ENCODE results near the gene UNG. TPM values are rescaled to one million over a fixed set of nuclear protein-coding genes. Genes with fewer than 3 reads are reported as not detected.

Gene UNG
- total and polyA plus RNA-seq, 9 of the 15 experiments (the other 6 are each of a cell fraction or from before 2014, with no cell fraction given): 8.4 to 59.8 (median 41.0) TPM

- TF ChIP-seq, protein P1, sequence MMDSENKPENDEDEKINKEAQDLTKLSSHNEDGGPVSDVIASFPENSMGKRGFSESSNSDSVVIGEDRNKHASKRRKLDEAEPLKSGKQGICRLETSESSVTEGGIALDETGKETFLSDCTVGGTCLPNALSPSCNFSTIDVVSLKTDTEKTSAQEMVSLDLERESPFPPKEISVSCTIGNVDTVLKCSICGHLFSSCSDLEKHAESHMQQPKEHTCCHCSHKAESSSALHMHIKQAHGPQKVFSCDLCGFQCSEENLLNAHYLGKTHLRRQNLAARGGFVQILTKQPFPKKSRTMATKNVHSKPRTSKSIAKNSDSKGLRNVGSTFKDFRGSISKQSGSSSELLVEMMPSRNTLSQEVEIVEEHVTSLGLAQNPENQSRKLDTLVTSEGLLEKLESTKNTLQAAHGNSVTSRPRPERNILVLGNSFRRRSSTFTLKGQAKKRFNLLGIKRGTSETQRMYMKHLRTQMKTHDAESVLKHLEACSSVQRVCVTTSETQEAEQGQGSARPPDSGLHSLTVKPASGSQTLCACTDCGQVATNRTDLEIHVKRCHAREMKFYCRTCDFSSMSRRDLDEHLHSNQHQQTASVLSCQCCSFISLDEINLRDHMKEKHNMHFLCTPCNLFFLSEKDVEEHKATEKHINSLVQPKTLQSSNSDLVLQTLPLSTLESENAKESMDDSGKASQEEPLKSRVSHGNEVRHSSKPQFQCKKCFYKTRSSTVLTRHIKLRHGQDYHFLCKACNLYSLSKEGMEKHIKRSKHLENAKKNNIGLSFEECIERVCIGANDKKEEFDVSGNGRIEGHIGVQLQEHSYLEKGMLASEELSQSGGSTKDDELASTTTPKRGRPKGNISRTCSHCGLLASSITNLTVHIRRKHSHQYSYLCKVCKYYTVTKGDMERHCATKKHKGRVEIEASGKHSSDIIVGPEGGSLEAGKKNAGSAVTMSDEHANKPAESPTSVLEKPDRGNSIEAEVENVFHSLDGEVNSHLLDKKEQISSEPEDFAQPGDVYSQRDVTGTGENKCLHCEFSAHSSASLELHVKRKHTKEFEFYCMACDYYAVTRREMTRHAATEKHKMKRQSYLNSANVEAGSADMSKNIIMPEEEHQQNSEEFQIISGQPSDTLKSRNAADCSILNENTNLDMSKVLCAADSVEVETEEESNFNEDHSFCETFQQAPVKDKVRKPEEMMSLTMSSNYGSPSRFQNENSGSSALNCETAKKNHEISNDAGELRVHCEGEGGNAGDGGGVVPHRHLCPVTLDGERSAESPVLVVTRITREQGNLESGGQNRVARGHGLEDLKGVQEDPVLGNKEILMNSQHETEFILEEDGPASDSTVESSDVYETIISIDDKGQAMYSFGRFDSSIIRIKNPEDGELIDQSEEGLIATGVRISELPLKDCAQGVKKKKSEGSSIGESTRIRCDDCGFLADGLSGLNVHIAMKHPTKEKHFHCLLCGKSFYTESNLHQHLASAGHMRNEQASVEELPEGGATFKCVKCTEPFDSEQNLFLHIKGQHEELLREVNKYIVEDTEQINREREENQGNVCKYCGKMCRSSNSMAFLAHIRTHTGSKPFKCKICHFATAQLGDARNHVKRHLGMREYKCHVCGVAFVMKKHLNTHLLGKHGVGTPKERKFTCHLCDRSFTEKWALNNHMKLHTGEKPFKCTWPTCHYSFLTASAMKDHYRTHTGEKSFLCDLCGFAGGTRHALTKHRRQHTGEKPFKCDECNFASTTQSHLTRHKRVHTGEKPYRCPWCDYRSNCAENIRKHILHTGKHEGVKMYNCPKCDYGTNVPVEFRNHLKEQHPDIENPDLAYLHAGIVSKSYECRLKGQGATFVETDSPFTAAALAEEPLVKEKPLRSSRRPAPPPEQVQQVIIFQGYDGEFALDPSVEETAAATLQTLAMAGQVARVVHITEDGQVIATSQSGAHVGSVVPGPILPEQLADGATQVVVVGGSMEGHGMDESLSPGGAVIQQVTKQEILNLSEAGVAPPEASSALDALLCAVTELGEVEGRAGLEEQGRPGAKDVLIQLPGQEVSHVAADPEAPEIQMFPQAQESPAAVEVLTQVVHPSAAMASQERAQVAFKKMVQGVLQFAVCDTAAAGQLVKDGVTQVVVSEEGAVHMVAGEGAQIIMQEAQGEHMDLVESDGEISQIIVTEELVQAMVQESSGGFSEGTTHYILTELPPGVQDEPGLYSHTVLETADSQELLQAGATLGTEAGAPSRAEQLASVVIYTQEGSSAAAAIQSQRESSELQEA (IDR thresholded peaks at IDR 0.05; ENCODE audit: low read depth): peak; percentile 64
- TF ChIP-seq NR0B1 (IDR thresholded peaks at IDR 0.05; ENCODE audit: partially characterized antibody) (no peak), MEIS2 (IDR thresholded peaks at IDR 0.05; ENCODE audit: partially characterized antibody) (peak; percentile 29), HNRNPUL1 (IDR thresholded peaks at IDR 0.05; ENCODE audit: low read length) (no peak), POLR2G (IDR thresholded peaks at IDR 0.05; ENCODE audit: low read depth, low read length) (peak; percentile 91), PHB (CRISPR knock-in tag; IDR thresholded peaks at IDR 0.05) (no peak), BMI1 (IDR thresholded peaks at IDR 0.05; ENCODE audit: low read length) (no peak), PYGO2 (tag; IDR thresholded peaks at IDR 0.05) (no peak), MEF2A (IDR thresholded peaks at IDR 0.05; ENCODE audit: control insufficient read depth, low read depth, low read length) (no peak), GATA2 (CRISPR knock-in tag; IDR thresholded peaks at IDR 0.05) (no peak), EP400 (IDR thresholded peaks at IDR 0.05) (peak; percentile 96), HMG20B (CRISPR knock-in tag; IDR thresholded peaks at IDR 0.05) (no peak), DMBX1 (CRISPR knock-in tag; IDR thresholded peaks at IDR 0.05; ENCODE audit: borderline replicate concordance) (no peak; the same call in 1 of the 2 replicates), RCOR1 (IDR thresholded peaks at IDR 0.05; ENCODE audit: borderline replicate concordance in 1 of 2, low read depth in 2 of 2, low read length in 2 of 2) (peak in 1 of 2 experiments; percentile 59; a peak in 2 of 4 replicates), ZNF41 (CRISPR knock-in tag; conservative IDR thresholded peaks at IDR 0.05) (no peak), ZNF274 (IDR thresholded peaks at IDR 0.05; ENCODE audit: borderline replicate concordance, low read depth, low read length) (no peak)
Observed at GRCh38 chr12:109093022-109093918, 4.1 kb upstream of the UNG start, which contains the start of gene ALKBH2 (continued).

Measured in K562 (cell line).